Fibroblast of villous mesenchyme (primary cell): ENCODE data around the gene DKC1. TPM values are rescaled to one million over a fixed set of nuclear protein-coding genes. Genes with fewer than 3 reads are reported as not detected.

Experiments
- DNase-seq: peaks from one replicate; pipeline ENCODE4 v3.0.0-alpha.2; 2010; ENCODE audit warnings: low read depth
- H3K4me3 ChIP-seq: 2 replicates; pipeline ENCODE4 v1.5.1; 2011; ENCODE audit warnings: low read depth, mild to moderate bottlenecking, low read length
- total RNA-seq: library from RNA; depleted of rRNA; stranded (reverse); fragments of >200 nt; gene quantifications from 2 replicates; pipeline ENCODE4 v1.2.3, GENCODE V29; 2012
- TF ChIP-seq, protein P1 (sequence below): IDR thresholded peaks from 2 replicates; pipeline ENCODE4 v1.5.1; 2012; ENCODE audit warnings: low read depth, mild to moderate bottlenecking, low read length; ENCODE audit not compliant: insufficient read depth

Gene DKC1
- total RNA-seq, 1 donor: 38.9 TPM

DNA sequence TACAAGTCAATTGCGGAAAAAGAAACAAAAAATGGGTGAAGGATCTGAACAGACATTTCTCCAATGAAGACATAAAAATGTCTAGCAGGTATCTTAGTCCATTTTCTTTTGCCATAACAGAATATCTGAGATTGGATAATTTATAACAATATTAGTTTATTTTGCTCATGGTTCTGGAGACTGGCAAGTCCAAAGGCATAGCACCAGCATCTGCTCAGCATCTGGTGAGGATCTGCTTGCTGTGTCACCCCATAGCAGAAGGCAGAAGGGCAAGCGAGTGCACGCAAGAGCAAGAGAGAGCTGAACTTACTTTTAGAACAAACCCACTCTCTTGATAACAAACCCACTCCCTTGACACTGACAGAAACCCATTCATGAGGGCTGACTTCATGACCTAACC is 41.5 kb upstream of the DKC1 start:
- TF ChIP-seq, protein P1, sequence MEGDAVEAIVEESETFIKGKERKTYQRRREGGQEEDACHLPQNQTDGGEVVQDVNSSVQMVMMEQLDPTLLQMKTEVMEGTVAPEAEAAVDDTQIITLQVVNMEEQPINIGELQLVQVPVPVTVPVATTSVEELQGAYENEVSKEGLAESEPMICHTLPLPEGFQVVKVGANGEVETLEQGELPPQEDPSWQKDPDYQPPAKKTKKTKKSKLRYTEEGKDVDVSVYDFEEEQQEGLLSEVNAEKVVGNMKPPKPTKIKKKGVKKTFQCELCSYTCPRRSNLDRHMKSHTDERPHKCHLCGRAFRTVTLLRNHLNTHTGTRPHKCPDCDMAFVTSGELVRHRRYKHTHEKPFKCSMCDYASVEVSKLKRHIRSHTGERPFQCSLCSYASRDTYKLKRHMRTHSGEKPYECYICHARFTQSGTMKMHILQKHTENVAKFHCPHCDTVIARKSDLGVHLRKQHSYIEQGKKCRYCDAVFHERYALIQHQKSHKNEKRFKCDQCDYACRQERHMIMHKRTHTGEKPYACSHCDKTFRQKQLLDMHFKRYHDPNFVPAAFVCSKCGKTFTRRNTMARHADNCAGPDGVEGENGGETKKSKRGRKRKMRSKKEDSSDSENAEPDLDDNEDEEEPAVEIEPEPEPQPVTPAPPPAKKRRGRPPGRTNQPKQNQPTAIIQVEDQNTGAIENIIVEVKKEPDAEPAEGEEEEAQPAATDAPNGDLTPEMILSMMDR: no peak
- H3K4me3 ChIP-seq: no peak overlapping the region
- DNase-seq: no peak

DNA sequence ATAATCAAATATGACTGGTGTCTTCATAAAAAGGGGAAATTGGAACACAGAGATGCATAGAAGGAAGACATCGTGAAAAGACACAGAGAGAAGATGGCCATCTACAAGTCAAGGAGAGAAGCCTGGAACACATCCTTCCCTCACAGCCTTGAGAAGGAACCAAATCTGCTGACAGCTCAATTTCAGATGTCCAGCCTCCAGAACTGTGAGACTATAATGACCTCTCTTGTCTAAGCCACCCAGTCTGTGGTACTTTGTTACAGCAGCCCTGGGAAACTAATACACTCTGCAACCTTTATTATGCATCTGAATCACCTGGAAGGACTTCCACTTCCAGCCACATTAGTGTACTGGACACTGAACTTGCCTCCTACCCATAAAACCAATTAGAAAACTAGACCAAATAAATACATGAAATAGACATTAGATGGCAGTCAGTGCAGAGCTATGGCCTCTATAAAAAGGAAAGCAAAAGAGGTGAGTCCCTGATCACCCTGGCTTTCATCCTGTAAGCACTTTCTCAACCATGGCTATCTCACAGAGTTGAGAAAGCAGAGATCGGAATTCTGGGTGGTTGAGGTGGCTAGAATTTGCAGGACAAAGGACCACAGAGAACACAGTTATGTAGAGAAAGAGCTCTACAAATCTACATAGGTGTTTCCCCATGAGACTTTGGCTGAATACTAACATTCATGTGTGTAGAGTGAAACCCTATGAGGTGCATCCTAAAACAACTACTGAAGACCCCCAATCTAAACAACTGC is 37.5 kb upstream of the DKC1 start:
- DNase-seq: no peak
- TF ChIP-seq, protein P1: no peak
- no peak overlapping the region for H3K4me3 ChIP-seq

- DNase-seq: no peak
- TF ChIP-seq, protein P1: no peak
- H3K4me3 ChIP-seq: no peak overlapping the region
Observed at GRCh38 chrX:154727418-154727817, 35.2 kb upstream of the DKC1 start.

- TF ChIP-seq, protein P1: no peak
- peak; percentile 59 for DNase-seq
Observed at GRCh38 chrX:154727871-154728270, 34.8 kb upstream of the DKC1 start.

DNA sequence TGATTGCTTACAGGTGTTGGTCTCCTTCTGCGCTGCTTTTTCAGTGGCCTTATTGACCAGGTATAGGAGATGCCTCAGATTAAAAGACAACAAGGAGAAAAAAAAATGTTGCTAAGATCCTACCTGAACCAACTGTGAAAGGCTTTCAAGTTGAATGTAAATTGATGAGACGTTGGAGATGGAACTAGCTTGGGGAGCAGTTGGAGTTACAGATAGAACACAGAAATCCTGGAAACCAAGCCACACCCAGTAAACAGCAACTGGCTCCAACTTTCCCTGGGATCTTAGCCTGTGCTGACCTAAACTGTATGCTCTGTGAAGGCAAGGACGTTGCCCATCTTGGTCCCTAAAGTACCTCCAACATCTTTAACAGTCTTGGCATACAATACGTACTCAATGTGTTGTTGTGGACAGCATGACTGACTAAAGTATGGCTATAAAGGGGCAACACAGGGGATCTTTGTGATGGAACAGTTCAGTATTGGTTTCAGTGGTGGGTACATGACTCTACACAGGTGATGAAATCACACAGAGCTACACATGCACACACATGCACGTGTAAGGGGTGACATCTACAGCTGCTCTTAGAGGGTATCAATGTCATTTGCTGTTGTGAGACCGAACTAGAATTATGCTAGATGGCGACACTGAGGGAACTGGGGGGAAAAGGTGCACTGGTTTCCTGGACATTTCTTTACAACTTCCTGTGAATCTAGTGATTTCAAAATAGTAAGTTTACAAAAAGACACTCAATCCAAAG is 34.1 kb upstream of the DKC1 start:
- H3K4me3 ChIP-seq: no peak overlapping the region
- TF ChIP-seq, protein P1: no peak
- DNase-seq: no peak

More at GRCh38 chrX:154727871-154728270, 34.8 kb upstream of the DKC1 start:
- H3K4me3 ChIP-seq: no peak overlapping the region

DNA sequence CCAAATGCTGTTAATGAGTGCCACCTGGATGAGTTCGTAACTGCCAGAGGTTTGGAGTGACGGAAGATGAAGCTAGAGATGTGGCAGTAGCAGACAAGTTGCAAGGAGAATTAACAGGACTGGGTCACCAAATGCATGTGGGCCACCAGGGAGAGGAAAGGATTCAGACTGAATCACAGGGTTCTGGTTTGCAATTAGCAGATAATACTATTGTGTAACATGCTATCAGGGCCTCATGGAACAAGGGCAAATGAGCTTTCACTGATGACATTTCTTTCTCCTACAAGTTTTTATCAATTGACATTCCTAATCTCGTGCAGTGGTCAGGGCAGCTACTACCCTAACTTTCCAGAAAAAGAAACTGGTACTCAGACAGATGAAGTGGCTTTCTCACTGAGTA is 33.2 kb upstream of the DKC1 start:
- TF ChIP-seq, protein P1: no peak
- no peak for DNase-seq
- H3K4me3 ChIP-seq: no peak overlapping the region
